HEK293T (cell line): ENCODE data around the gene IPO5.

Source experiments
- ARNT ChIP-seq: fragments of 450-650 bp; IDR thresholded peaks from 2 replicates; pipeline ENCODE4 v1.6.1; 2017; ENCODE audit warnings: mild to moderate bottlenecking
- BHLHE40 ChIP-seq: fragments of 450-650 bp; IDR thresholded peaks from 2 replicates; pipeline ENCODE4 v1.6.1; 2016; ENCODE audit warnings: mild to moderate bottlenecking, moderate library complexity, borderline replicate concordance
- FOXM1 ChIP-seq: fragments of 450-650 bp; IDR thresholded peaks from 2 replicates; pipeline ENCODE4 v1.6.1; 2017; ENCODE audit warnings: mild to moderate bottlenecking, borderline replicate concordance
- HDGF ChIP-seq: fragments of 450-650 bp; IDR thresholded peaks from 2 replicates; pipeline ENCODE4 v1.6.1; 2017; ENCODE audit warnings: antibody characterized with exemption, borderline replicate concordance
- LEF1 ChIP-seq: fragments of 450-650 bp; IDR thresholded peaks from 2 replicates; pipeline ENCODE4 v1.6.1; 2017; ENCODE audit warnings: mild to moderate bottlenecking, borderline replicate concordance
- NFRKB ChIP-seq: fragments of 450-650 bp; IDR thresholded peaks from 2 replicates; pipeline ENCODE4 v1.6.1; 2016; ENCODE audit warnings: mild to moderate bottlenecking, moderate library complexity
- SP1 ChIP-seq: fragments of 450-650 bp; IDR thresholded peaks from 2 replicates; pipeline ENCODE4 v1.6.1; 2017
- SUZ12 ChIP-seq: fragments of 450-650 bp; IDR thresholded peaks from 2 replicates; pipeline ENCODE4 v1.6.1; 2016; ENCODE audit warnings: mild to moderate bottlenecking
- TARDBP ChIP-seq: fragments of 450-650 bp; IDR thresholded peaks from 2 replicates; pipeline ENCODE4 v1.6.1; 2016
- ZNF384 ChIP-seq: fragments of 450-650 bp; IDR thresholded peaks from 2 replicates; pipeline ENCODE4 v1.6.1; 2016

- TF ChIP-seq FOXM1 (no peak), SUZ12 (no peak), BHLHE40 (no peak), ZNF384 (no peak), SP1 (no peak), LEF1 (no peak), TARDBP (no peak), NFRKB (no peak), HDGF (no peak), ARNT (no peak)
Measured at GRCh38 chr13:97904059-97904458, 49.4 kb upstream of the IPO5 start.
